Common myeloid progenitor, CD34-positive (primary cell): ENCODE measurements around the gene MTFP1.

ENCODE experiments used
- CTCF ChIA-PET: fragments of 350-600 bp; sonication (Branson Sonifier 250); formaldehyde crosslinking; loops from one replicate; lab custom pipeline; 2021; ENCODE audit warnings: antibody characterized with exemption; lab: Charles Lee
- POLR2A ChIA-PET: fragments of 350-600 bp; sonication (Branson Sonifier 250); formaldehyde crosslinking; loops from one replicate; lab custom pipeline; 2021; ENCODE audit warnings: antibody characterized with exemption; lab: Charles Lee
- DNase-seq, 3 donors: peaks; one replicate each; pipeline versions ENCODE4 v3.0.0 to v3.0.0-alpha.2; 2013
- H3K27ac ChIP-seq, 2 experiments: 1 replicate in 1 of 2; 2 replicates in 1 of 2; pipeline ENCODE4 v1.7.0; 2013; ENCODE audit warnings: inconsistent platforms in 2 of 2, low read length in 2 of 2, mild to moderate bottlenecking in 2 of 2, low read depth in 1 of 2, moderate library complexity in 1 of 2; ENCODE audit not compliant: severe bottlenecking in 2 of 2, insufficient read depth in 1 of 2, poor library complexity in 1 of 2
- H3K27me3 ChIP-seq, 5 experiments: replicated peaks in 2 of 5; 1 replicate in 3 of 5; 2 replicates in 2 of 5; pipeline versions ENCODE4 v1.6.1 to v1.7.0; 2013; ENCODE audit warnings: low read length in 4 of 5, mild to moderate bottlenecking in 2 of 5, moderate library complexity in 2 of 5, inconsistent platforms in 1 of 5; ENCODE audit not compliant: insufficient read depth in 5 of 5, control insufficient read depth in 4 of 5
- H3K36me3 ChIP-seq, 4 experiments: 1 replicate in 2 of 4; 2 replicates in 2 of 4; pipeline versions ENCODE4 v1.6.1 to v1.7.0; 2013; ENCODE audit warnings: low read length in 3 of 4, control low read depth in 1 of 4, mild to moderate bottlenecking in 1 of 4; ENCODE audit not compliant: control insufficient read depth in 4 of 4, insufficient read depth in 4 of 4
- H3K4me1 ChIP-seq, 4 experiments: 1 replicate in 3 of 4; 2 replicates in 1 of 4; pipeline versions ENCODE4 v1.6.1 to v1.7.1; 2013; ENCODE audit warnings: low read length in 3 of 4, mild to moderate bottlenecking in 3 of 4, control low read depth in 1 of 4, inconsistent platforms in 1 of 4, moderate library complexity in 1 of 4; ENCODE audit not compliant: control insufficient read depth in 4 of 4, insufficient read depth in 4 of 4; ENCODE audit errors: control extremely low read depth in 1 of 4
- H3K4me3 ChIP-seq, 7 experiments: 1 replicate in 4 of 7; 2 replicates in 3 of 7; pipeline versions ENCODE4 v1.5.1 to v1.7.0; 2013; ENCODE audit warnings: mild to moderate bottlenecking in 7 of 7, low read length in 6 of 7, moderate library complexity in 6 of 7, inconsistent platforms in 2 of 7, low read depth in 2 of 7, control low read depth in 1 of 7; ENCODE audit not compliant: insufficient read depth in 4 of 7, control insufficient read depth in 1 of 7; ENCODE audit errors: extremely low read depth in 1 of 7
- H3K9me3 ChIP-seq, 5 experiments: 1 replicate in 4 of 5; 2 replicates in 1 of 5; pipeline versions ENCODE4 v1.6.1 to v1.7.1; 2013; ENCODE audit warnings: low read length in 4 of 5, mild to moderate bottlenecking in 2 of 5, inconsistent platforms in 1 of 5, low read depth in 1 of 5, moderate library complexity in 1 of 5; ENCODE audit not compliant: control insufficient read depth in 4 of 5, insufficient read depth in 2 of 5; ENCODE audit errors: control extremely low read depth in 1 of 5
- WGBS: methylation state at CpG from one replicate; pipeline ENCODE4 v1.1.5; 2013; ENCODE audit not compliant: insufficient coverage; 5-methylcytosine and 5-hydroxymethylcytosine counted together

MTFP1 gene

DNA sequence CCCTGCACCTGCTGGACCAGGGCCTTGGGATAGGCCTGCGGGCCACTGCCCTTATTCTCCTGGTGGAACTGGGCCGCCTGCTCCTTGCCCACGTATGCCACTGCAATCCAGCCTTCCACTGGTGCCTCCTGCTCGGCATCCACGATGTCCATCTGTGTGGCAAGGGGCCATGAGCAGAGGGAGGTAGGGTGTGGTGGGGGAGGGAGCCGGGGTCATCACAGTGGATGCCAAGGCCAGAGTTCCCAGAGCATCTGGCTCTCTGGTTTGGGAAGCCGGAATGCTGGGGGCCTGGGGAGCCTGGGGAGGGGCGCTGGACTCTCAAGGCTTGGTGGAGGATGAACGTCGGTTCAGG is 39.0 kb upstream of the MTFP1 start:
- ChIA-PET CTCF (interaction anchor here (1.1 to 2.3 kb wide), 9 partner anchors 11 to 131 kb away, joined by 3 to 25 read pairs (median 5); partner anchors contain the start of genes CASTOR1, CCDC157 and SF3A1), POLR2A (no interaction called here)
- no peaks in the 10 kb centered on the region for H3K27me3 ChIP-seq
- peaks cover 0 to 15% (median 9%) of the 10 kb centered on the region in 4 experiments for H3K36me3 ChIP-seq
- 31% methylated on average over 5 of the region's 10 CpGs for WGBS
- H3K9me3 ChIP-seq: no peaks in the 10 kb centered on the region
- DNase-seq: no peak
- peak overlapping the region in 1 of 2 experiments; percentile 34 for H3K27ac ChIP-seq
- H3K4me3 ChIP-seq: peak overlapping the region; percentile 9 to 75 (median 57)
- peaks cover 2 to 12% (median 10%) of the 10 kb centered on the region in 4 experiments for H3K4me1 ChIP-seq

DNA sequence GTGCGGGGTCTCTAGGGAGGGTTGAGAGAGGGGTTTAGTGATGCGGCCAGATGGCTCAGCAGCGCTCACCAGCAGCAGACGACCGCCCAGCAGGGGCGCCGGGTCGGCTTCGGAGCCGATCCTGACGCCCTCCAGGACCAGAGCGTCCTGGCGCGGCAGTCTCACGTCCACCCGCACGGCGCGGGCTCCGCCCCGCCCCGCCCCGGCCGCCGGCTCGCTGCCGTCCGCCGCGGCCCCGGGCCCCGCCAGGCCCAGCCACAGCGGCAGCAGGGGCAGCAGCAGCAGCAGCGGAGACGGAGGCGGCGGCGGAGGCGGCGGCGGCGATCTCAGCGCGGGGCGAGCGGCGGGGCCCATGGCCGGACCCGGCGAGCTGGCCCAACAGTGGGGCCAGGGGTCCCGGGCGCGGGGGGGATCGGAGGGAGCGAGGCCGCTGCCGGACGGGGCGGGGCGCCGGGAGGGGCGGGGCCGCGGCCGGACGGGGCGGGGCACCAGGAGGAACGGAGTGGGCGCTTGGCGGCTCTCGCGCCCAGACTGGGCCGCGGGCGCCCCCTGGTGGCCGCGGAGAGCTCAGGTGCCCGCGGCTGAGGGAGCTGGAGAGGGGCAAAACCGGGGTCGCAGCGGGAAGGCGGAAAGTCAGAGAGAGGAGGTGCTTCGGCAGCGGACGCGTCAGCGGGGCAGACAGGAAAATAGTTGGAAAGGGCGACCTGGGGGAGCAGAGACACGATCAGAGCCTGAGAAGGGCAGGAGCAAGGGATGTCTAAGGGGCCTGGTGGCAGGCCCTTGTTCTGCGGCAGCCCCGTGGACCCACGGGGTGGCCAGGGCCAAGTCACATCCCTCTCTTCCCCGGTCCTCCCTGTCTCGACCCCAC is 38.4 kb upstream of the MTFP1 start, which contains the start of gene RNF215:
Gene RNF215, minus strand, starts transcription at position 452 of the 868 bp plus-strand sequence. Its CDS starts 98 bp downstream, at position 354.
- peaks cover 0 to 13% (median 9%) of the 10 kb centered on the region in 4 experiments for H3K36me3 ChIP-seq
- ChIA-PET POLR2A (no interaction called here), CTCF (interaction anchor here (0.6 to 7.0 kb wide), 13 partner anchors 29 to 279 kb away, joined by 3 to 91 read pairs (median 4); partner anchors contain the start of gene CASTOR1)
- H3K9me3 ChIP-seq: no peaks in the 10 kb centered on the region
- H3K27ac ChIP-seq: peak within 1 kb of the TSS in 1 of 2 experiments; percentile 34
- H3K4me3 ChIP-seq: peak within 1 kb of the TSS; percentile 25 to 75 (median 57)
- 2% methylated on average over 65 of the region's 95 CpGs for WGBS
- no peaks in the 10 kb centered on the region for H3K27me3 ChIP-seq
- H3K4me1 ChIP-seq: peaks cover 2 to 12% (median 11%) of the 10 kb centered on the region in 4 experiments
- DNase-seq: peak; percentile 74 to 79 (median 78)

DNA sequence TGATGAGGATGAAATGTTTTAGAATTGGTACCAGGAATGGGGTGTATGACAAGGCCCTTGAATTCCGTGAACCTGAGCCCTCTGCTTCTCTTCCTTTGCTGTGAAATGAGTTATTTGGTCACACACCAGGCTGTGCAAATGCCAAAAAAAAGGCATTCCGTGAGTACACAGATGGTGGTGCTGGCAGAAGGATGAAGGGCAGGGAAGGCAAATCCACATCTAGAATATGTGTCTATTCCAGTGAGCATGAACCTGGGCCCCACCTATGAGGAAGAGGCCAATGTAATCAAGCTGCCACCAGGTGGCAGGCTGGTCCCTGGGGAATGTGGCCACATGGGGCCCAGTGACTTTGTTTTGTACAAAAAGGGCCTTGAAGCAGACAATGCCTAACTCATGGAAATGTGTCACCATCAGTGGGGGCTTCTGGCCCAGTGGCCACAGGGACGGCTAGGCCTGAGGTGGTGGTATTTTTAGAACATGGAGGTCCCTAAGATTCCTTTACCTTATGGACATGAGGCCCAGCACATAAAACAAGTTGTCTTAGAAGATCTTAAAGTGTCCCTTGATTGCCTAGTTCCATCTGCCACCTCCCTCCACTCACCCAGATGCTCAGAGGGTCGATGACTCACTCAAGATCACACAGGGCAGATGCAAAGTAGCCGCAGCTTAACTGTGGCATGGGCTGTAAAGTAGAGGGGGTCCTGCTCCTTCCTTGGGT is 34.4 kb upstream of the MTFP1 start:
- no peaks in the 10 kb centered on the region for H3K36me3 ChIP-seq
- 59% methylated on average over 4 of the region's 5 CpGs for WGBS
- DNase-seq: peak; percentile 82 to 90 (median 88)
- peaks cover 0 to 7% (median 6%) of the 10 kb centered on the region in 5 experiments for H3K27me3 ChIP-seq
- ChIA-PET CTCF (interaction anchor here (0.8 to 7.0 kb wide), 29 partner anchors 7 to 363 kb away, joined by 3 to 91 read pairs (median 4); partner anchors contain the start of genes CASTOR1 and TBC1D10A), POLR2A (no interaction called here)
- H3K27ac ChIP-seq: no peak overlapping the region
- no peak overlapping the region for H3K4me3 ChIP-seq
- H3K9me3 ChIP-seq: no peaks in the 10 kb centered on the region
- H3K4me1 ChIP-seq: peaks cover 2 to 27% (median 16%) of the 10 kb centered on the region in 4 experiments

DNA sequence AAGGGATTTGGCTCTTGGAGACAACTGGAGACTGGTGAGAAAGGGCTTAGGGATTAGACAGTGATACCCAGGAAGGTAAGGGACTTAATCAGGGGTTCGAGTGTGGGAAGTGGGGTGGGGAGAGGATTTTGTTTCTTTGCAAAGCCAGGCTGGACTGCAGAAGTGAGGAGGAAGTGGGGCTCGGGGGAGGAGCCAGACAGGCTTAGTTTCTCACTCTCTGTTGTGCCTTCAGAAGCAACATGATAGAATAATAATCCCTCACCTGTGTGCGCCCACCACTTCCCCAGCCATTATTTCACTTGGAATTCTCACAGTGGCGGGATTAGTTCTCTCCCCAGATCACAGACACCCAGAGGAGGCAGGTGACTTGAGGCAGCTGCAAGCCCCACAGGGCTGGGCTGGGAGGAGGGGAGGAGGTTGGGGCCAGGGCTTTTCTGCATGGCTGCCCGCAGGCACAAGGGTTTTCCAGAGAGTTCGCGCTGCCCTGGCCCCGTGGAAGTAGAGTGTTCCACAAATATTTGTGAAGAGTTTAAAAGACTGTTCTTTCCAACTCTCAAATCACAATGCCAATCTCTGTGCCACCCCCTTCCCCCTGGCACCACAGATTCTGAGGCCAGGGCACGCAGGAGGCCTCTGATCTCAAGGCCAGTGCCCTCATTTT is 32.8 kb upstream of the MTFP1 start:
- Histone ChIP-seq H3K4me3 (no peak overlapping the region), H3K27ac (no peak overlapping the region), H3K27me3 (peaks cover 0 to 24% (median 20%) of the 10 kb centered on the region in 5 experiments), H3K9me3 (no peaks in the 10 kb centered on the region), H3K36me3 (no peaks in the 10 kb centered on the region), H3K4me1 (peaks cover 2 to 30% (median 18%) of the 10 kb centered on the region in 4 experiments)
- ChIA-PET POLR2A (no interaction called here), CTCF (interaction anchor here (0.8 to 7.0 kb wide), 13 partner anchors 10 to 107 kb away, joined by 3 to 91 read pairs (median 5); partner anchors contain the start of gene CASTOR1)
- no peak for DNase-seq
- 68% methylated on average over 3 of the region's 9 CpGs for WGBS

DNA sequence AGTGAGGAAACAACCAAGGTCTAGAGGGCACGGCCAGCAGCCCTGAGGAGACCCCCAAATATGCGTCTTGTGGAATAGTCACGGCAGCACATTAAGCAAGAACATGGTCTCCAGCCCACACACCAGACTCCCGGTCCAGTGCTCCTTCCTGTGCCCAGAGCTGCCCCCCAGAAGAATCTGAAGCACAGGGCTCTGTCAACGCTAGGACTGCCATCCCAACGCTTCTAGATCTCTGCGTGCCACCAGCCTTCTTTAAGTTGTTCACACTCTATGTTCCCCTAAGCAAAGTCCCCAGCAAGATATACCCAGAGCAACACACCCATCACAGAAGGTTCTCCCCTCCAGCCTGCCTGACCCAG is 32.3 kb upstream of the MTFP1 start:
- ChIA-PET CTCF (interaction anchor here (1.1 to 7.0 kb wide), 3 partner anchors 31 to 107 kb away, joined by 3 to 91 read pairs (median 4); partner anchors contain the start of gene CASTOR1), POLR2A (no interaction called here)
- Histone ChIP-seq H3K4me1 (peaks cover 2 to 33% (median 18%) of the 10 kb centered on the region in 4 experiments), H3K36me3 (no peaks in the 10 kb centered on the region), H3K27me3 (peaks cover 0 to 29% (median 22%) of the 10 kb centered on the region in 5 experiments), H3K27ac (no peak overlapping the region), H3K4me3 (no peak overlapping the region), H3K9me3 (no peaks in the 10 kb centered on the region)
- DNase-seq: no peak
- 75% methylated on average over 5 of the region's 7 CpGs for WGBS

DNA sequence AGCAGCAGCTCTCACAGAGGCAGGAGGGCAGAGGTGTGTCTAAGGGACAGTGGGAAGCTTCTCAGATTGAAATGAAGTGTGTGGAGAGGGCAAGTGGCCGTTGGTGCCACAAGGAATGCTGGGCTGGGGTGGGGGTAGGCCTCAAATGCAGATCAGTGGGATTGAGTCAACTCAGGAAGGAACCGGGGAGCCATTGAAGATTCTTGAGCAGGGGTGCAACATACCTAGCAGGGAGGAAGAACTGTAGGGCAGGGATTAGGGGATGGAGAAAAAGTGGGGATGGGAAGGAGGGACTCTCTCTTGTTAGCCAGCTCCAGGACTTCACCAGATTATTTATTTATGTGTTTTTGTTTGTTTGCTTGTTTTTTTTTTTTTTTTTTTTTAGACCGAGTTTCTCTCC is 31.7 kb upstream of the MTFP1 start:
- WGBS: 70% methylated on average over 2 of the region's 3 CpGs
- DNase-seq: no peak
- Histone ChIP-seq H3K9me3 (no peaks in the 10 kb centered on the region), H3K36me3 (no peaks in the 10 kb centered on the region), H3K4me3 (no peak overlapping the region), H3K27ac (no peak overlapping the region), H3K4me1 (peaks cover 2 to 37% (median 18%) of the 10 kb centered on the region in 4 experiments), H3K27me3 (peaks cover 0 to 35% (median 26%) of the 10 kb centered on the region in 5 experiments)
- CTCF ChIA-PET: interaction anchor here (1.3 to 7.0 kb wide), 2 partner anchors 31 to 108 kb away, joined by 4 to 91 read pairs; partner anchors contain the start of gene CASTOR1
- POLR2A ChIA-PET: no interaction called here
